GM12878 (cell line): ENCODE measurements around the gene THBS3. TPM values are rescaled to one million over a fixed set of nuclear protein-coding genes. Genes with fewer than 3 reads are reported as not detected.

Experiments
- PAX5 ChIP-seq: IDR thresholded peaks from 2 replicates; pipeline ENCODE4 v1.6.1; 2011; ENCODE audit warnings: low read depth, low read length, borderline replicate concordance
- TCF3 ChIP-seq: IDR thresholded peaks from 2 replicates; pipeline ENCODE4 v1.6.1; 2012; ENCODE audit warnings: low read depth, mild to moderate bottlenecking, low read length, borderline replicate concordance; ENCODE audit not compliant: insufficient read depth
- polyA plus RNA-seq, 11 experiments: library from polyadenylated mRNA; depleted of rRNA in 4 of 11; unstranded in 6 of 11; stranded (reverse) in 5 of 11; fragments of >200 nt; fragmentation: Nextera tagmentation in 4 of 11; fragmentation: Illumina TruSeq in 1 of 11; extraction: Ambion mirVana in 4 of 11; extraction: Trizol in 1 of 11; gene quantifications; 1 replicate in 1 of 11; 2 replicates in 10 of 11; pipeline versions ENCODE4 v1.2.1 to v1.2.3, GENCODE V29; 2011 to 2016; ENCODE audit warnings: inconsistent platforms in 2 of 11, missing spikeins in 2 of 11, low read depth in 1 of 11
- total RNA-seq, 4 experiments: library from RNA; depleted of rRNA in 3 of 4; stranded (reverse); fragments of >200 nt in 3 of 4; fragmentation: Illumina TruSeq in 1 of 4; extraction: Trizol in 1 of 4; gene quantifications; 2 replicates each; pipeline versions ENCODE4 v1.2.1 to v1.2.3, GENCODE V29; 2013 to 2021
- TF ChIP-seq, protein P1 (sequence below): fragments of 450-650 bp; IDR thresholded peaks from 2 replicates; pipeline ENCODE4 v1.6.1; 2016; ENCODE audit warnings: mild to moderate bottlenecking
- TF ChIP-seq, protein P2 (sequence below): fragments of 450-650 bp; IDR thresholded peaks from 2 replicates; pipeline ENCODE4 v1.6.1; 2017; ENCODE audit warnings: mild to moderate bottlenecking
- TF ChIP-seq, protein P3 (sequence below): fragments of 450-650 bp; IDR thresholded peaks from 2 replicates; pipeline ENCODE4 v1.6.1; 2016; ENCODE audit warnings: mild to moderate bottlenecking, moderate library complexity, borderline replicate concordance

The THBS3 gene
- total and polyA plus RNA-seq, 10 of the 15 experiments (the other 5 are each of a cell fraction or from before 2014, with no cell fraction given) = 0.66 to 3.6 (median 2.0) TPM

DNA sequence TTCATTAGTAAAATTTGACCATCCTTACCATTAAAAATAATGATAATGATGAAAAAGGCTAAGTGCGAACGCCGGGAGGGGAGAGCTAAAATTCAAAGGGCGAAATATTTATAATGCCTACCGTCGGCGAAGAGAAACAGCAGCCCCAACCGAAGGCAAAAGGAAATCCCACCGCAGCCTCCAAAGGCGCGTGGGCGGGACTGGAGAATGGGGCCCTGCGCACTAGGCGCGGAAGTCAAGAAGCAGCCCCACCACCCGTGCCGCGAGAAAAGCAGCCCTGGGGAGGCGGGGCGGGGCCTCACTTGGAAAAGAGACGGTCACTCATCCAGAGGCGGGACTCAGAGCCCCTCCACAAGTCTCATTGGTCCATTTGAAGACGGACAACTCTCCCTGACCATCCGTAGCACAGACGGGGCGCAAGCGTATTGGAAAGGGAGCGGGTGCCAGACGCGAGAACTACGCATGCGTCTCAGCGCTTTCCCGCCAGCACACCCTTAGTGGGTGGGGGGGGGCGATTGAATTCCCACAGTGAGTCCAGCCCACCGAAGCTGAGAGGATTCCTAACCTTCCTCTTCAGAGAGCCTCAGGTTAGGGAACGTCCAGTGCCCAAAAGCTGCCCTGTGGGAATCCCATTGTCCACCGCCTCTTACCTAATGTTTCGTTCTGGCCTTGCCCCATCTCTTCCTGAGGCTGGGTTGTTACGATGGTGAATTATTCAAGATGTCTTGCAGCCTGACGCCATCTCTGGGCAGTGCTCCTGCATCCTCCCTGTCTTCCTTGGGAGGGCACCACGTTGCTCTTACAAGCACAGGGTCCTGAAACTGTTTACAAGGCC, 19.8 kb upstream of the THBS3 start (continued):
- TF ChIP-seq, protein P1, sequence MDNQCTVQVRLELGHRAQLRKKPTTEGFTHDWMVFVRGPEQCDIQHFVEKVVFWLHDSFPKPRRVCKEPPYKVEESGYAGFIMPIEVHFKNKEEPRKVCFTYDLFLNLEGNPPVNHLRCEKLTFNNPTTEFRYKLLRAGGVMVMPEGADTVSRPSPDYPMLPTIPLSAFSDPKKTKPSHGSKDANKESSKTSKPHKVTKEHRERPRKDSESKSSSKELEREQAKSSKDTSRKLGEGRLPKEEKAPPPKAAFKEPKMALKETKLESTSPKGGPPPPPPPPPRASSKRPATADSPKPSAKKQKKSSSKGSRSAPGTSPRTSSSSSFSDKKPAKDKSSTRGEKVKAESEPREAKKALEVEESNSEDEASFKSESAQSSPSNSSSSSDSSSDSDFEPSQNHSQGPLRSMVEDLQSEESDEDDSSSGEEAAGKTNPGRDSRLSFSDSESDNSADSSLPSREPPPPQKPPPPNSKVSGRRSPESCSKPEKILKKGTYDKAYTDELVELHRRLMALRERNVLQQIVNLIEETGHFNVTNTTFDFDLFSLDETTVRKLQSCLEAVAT = no peak
- TF ChIP-seq, protein P2, sequence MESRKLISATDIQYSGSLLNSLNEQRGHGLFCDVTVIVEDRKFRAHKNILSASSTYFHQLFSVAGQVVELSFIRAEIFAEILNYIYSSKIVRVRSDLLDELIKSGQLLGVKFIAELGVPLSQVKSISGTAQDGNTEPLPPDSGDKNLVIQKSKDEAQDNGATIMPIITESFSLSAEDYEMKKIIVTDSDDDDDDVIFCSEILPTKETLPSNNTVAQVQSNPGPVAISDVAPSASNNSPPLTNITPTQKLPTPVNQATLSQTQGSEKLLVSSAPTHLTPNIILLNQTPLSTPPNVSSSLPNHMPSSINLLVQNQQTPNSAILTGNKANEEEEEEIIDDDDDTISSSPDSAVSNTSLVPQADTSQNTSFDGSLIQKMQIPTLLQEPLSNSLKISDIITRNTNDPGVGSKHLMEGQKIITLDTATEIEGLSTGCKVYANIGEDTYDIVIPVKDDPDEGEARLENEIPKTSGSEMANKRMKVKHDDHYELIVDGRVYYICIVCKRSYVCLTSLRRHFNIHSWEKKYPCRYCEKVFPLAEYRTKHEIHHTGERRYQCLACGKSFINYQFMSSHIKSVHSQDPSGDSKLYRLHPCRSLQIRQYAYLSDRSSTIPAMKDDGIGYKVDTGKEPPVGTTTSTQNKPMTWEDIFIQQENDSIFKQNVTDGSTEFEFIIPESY = no peak
- TF ChIP-seq PAX5 (no peak), TCF3 (no peak)
- TF ChIP-seq, protein P3, sequence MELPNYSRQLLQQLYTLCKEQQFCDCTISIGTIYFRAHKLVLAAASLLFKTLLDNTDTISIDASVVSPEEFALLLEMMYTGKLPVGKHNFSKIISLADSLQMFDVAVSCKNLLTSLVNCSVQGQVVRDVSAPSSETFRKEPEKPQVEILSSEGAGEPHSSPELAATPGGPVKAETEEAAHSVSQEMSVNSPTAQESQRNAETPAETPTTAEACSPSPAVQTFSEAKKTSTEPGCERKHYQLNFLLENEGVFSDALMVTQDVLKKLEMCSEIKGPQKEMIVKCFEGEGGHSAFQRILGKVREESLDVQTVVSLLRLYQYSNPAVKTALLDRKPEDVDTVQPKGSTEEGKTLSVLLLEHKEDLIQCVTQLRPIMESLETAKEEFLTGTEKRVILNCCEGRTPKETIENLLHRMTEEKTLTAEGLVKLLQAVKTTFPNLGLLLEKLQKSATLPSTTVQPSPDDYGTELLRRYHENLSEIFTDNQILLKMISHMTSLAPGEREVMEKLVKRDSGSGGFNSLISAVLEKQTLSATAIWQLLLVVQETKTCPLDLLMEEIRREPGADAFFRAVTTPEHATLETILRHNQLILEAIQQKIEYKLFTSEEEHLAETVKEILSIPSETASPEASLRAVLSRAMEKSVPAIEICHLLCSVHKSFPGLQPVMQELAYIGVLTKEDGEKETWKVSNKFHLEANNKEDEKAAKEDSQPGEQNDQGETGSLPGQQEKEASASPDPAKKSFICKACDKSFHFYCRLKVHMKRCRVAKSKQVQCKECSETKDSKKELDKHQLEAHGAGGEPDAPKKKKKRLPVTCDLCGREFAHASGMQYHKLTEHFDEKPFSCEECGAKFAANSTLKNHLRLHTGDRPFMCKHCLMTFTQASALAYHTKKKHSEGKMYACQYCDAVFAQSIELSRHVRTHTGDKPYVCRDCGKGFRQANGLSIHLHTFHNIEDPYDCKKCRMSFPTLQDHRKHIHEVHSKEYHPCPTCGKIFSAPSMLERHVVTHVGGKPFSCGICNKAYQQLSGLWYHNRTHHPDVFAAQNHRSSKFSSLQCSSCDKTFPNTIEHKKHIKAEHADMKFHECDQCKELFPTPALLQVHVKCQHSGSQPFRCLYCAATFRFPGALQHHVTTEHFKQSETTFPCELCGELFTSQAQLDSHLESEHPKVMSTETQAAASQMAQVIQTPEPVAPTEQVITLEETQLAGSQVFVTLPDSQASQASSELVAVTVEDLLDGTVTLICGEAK = no peak; the same call in 1 of the 2 replicates
